Effector CD8-positive, alpha-beta T cell (primary cell): ENCODE measurements around the gene DOC2B.
"Not testable (repeated sequence)": the region's sequence is repeated elsewhere in the genome, so short reads cannot be mapped to it uniquely, and the experiment has no call there.

Source experiments
- DNase-seq: peaks from one replicate; lab custom pipeline; 2025; lab: John Stamatoyannopoulos, UW
- total RNA-seq, 4 experiments: gene quantifications; one replicate each; lab custom pipeline; 2026; lab: John Stamatoyannopoulos, UW

Gene DOC2B
- 0 to 0.36 (median 0) reads per million in 4 experiments for total RNA-seq

GRCh38 chr17:181245-182049 lies at the start of gene DOC2B:
Gene DOC2B, minus strand, starts transcription at chr17:181650. Its CDS starts 171 bp downstream, at chr17:181479.
- no peak for DNase-seq

GRCh38 chr17:230395-230770 lies 48.9 kb upstream of the DOC2B start:
- DNase-seq: no peak

- no peak for DNase-seq
Observed at GRCh38 chr17:229709-230394, 48.4 kb upstream of the DOC2B start.

- DNase-seq: no peak
Observed at GRCh38 chr17:228951-229708, 47.7 kb upstream of the DOC2B start.

- no peak for DNase-seq
Observed at GRCh38 chr17:227946-228615, 46.6 kb upstream of the DOC2B start.

- DNase-seq: no peak
Observed at GRCh38 chr17:227078-227945, 45.9 kb upstream of the DOC2B start.

- no peak for DNase-seq
Observed at GRCh38 chr17:226108-227077, 44.9 kb upstream of the DOC2B start.

GRCh38 chr17:225551-225950 lies 44.1 kb upstream of the DOC2B start:
- DNase-seq: no peak

GRCh38 chr17:224576-224975 lies 43.1 kb upstream of the DOC2B start:
- not testable (repeated sequence) for DNase-seq

- no peak for DNase-seq
Observed at GRCh38 chr17:223723-224471, 42.4 kb upstream of the DOC2B start.

- DNase-seq: no peak
Observed at GRCh38 chr17:222172-222571, 40.7 kb upstream of the DOC2B start.

GRCh38 chr17:219696-220095 lies 38.2 kb upstream of the DOC2B start:
- DNase-seq: no peak

- no peak for DNase-seq
Observed at GRCh38 chr17:218432-219110, 37.1 kb upstream of the DOC2B start.

- no peak for DNase-seq
Observed at GRCh38 chr17:216625-217024, 35.2 kb upstream of the DOC2B start.

- not testable (repeated sequence) for DNase-seq
Observed at GRCh38 chr17:215563-216478, 34.4 kb upstream of the DOC2B start.

- no peak for DNase-seq
Observed at GRCh38 chr17:214881-215331, 33.5 kb upstream of the DOC2B start.
